Panc1 (cell line): ENCODE measurements around the gene KIF25. TPM values are rescaled to one million over a fixed set of nuclear protein-coding genes. Genes with fewer than 3 reads are reported as not detected.

Experiments used
- ATAC-seq: fragments of 200-7000 bp; cut with Tn5 transposase; 2 replicates; pipeline ENCODE4 v1.9.1; 2020; ENCODE audit warnings: mild to moderate bottlenecking, moderate library complexity
- BruUV-seq: library from RNA; stranded (reverse); fragments of 400-500 nt; replicated peaks from 2 replicates; lab custom pipeline; 2021; lab: Mats Ljungman, UMichigan
- CTCF ChIA-PET: fragments of 300-600 bp; sonication (Branson Sonifier 250); formaldehyde crosslinking; loops from one replicate; lab custom pipeline; 2022; ENCODE audit warnings: antibody characterized with exemption; lab: Charles Lee
- POLR2A ChIA-PET: fragments of 300-600 bp; sonication (Branson Sonifier 250); formaldehyde crosslinking; loops from one replicate; lab custom pipeline; 2022; ENCODE audit warnings: antibody characterized with exemption; lab: Charles Lee
- DNase-seq: peaks from one replicate; pipeline ENCODE4 v3.0.0-alpha.2; 2010; ENCODE audit warnings: low read depth, low spot score
- H3K27ac ChIP-seq: 2 replicates; pipeline ENCODE4 v1.5.1; 2011; ENCODE audit warnings: mild to moderate bottlenecking, low read length, inconsistent platforms
- H3K27me3 ChIP-seq: fragments of 200-500 bp; sonication (Bioruptor generic); 2 replicates; pipeline ENCODE4 v1.6.0; 2014; ENCODE audit warnings: low read length, inconsistent platforms; ENCODE audit not compliant: control insufficient read depth, insufficient read depth
- H3K36me3 ChIP-seq: fragments of 200-500 bp; sonication (Bioruptor generic); 2 replicates; pipeline ENCODE4 v1.5.1; 2014; ENCODE audit warnings: inconsistent platforms, mild to moderate bottlenecking, low read length, moderate library complexity; ENCODE audit not compliant: control insufficient read depth, insufficient read depth
- H3K4me1 ChIP-seq: 2 replicates; pipeline ENCODE4 v1.5.1; 2011; ENCODE audit warnings: inconsistent platforms, mild to moderate bottlenecking, low read length, moderate library complexity; ENCODE audit not compliant: control insufficient read depth, insufficient read depth
- H3K4me3 ChIP-seq, 2 experiments: 2 replicates each; pipeline ENCODE4 v1.5.1; 2011 to 2012; ENCODE audit warnings: low read depth in 2 of 2, low read length in 2 of 2, mild to moderate bottlenecking in 2 of 2, inconsistent platforms in 1 of 2, moderate library complexity in 1 of 2
- H3K9me3 ChIP-seq: fragments of 200-500 bp; sonication (Bioruptor generic); 2 replicates; pipeline ENCODE4 v1.5.1; 2014; ENCODE audit warnings: low read depth, mild to moderate bottlenecking, inconsistent platforms, low read length, moderate library complexity; ENCODE audit not compliant: control insufficient read depth, insufficient read depth
- POLR2AphosphoS5 ChIP-seq: IDR thresholded peaks from 2 replicates; pipeline ENCODE4 v1.6.1; 2012; ENCODE audit warnings: mild to moderate bottlenecking, low read depth, low read length, moderate library complexity
- SIN3A ChIP-seq: IDR thresholded peaks from 2 replicates; pipeline ENCODE4 v1.6.1; 2012; ENCODE audit warnings: low read depth, mild to moderate bottlenecking, low read length, moderate library complexity, borderline replicate concordance; ENCODE audit not compliant: insufficient read depth
- TCF7L2 ChIP-seq: IDR thresholded peaks from 2 replicates; pipeline ENCODE4 v1.6.1; 2011; ENCODE audit warnings: mild to moderate bottlenecking, low read depth, low read length, inconsistent platforms
- in situ Hi-C: cut with HindIII; loops from 2 replicates; pipeline ENCODE4 v1.10.0; 2016; ENCODE audit warnings: low sequenced_read_pairs, low pct_unique_long_range_greater_than_20kb
- intact Hi-C: fragments of 100-400 bp; cut with micrococcal nuclease; formaldehyde crosslinking; loops from one replicate; pipeline ENCODE4 v1.10.0; 2022; ENCODE audit not compliant: unreplicated experiment
- total RNA-seq: library from RNA; stranded (reverse); gene quantifications from one replicate; pipeline ENCODE4 v1.2.1, GENCODE V29; 2021; ENCODE audit not compliant: unreplicated experiment
- TF ChIP-seq, protein P1 (sequence below), 2 experiments: IDR thresholded peaks; 2 replicates each; pipeline ENCODE4 v1.6.1; 2011 to 2012; ENCODE audit warnings: low read depth in 2 of 2, control low read depth in 1 of 2, low read length in 1 of 2, mild to moderate bottlenecking in 1 of 2, moderate library complexity in 1 of 2; ENCODE audit not compliant: insufficient read depth in 1 of 2
- TF ChIP-seq, protein P2 (sequence below): fragments of 450-650 bp; IDR thresholded peaks from 2 replicates; pipeline ENCODE4 v1.5.1; 2017; ENCODE audit warnings: mild to moderate bottlenecking

Gene KIF25
- total RNA-seq, 1 experiment from 2014 or later, result 0.44 TPM

DNA sequence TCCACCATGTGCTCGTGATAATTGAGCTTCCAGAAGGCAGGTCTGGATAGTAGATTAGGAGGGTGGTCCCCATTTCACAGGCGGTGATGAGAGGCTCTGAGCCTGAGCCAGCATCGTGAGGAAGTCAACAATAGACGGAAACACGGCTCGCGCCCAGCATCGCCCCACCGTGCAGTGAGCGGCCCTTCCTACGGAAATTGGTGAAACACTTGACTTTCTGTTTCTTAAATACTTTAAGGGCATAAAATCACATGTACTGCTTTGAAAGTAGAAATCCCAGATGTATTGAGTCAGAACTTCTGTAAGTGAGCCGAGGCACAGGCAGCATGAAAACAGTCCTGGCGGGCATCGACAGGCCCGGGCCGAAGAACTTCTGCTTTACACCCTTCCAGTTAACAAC, 4.3 kb upstream of the KIF25 start:
- BruUV-seq, result no TSS peak
- ATAC-seq, result no peak
- CTCF ChIA-PET, result interaction anchor here (0.6 kb wide), 1 partner anchor 25 kb away, joined by 3 read pairs; no protein-coding TSS in a partner anchor
- H3K9me3 ChIP-seq, result peaks cover 3% of the 10 kb centered on the region; the same call in 1 of the 2 replicates
- intact Hi-C loops (no loop called here), in situ Hi-C loops (no loop called here)
- no peaks in the 10 kb centered on the region for H3K36me3 ChIP-seq
- TF ChIP-seq, protein P1, sequence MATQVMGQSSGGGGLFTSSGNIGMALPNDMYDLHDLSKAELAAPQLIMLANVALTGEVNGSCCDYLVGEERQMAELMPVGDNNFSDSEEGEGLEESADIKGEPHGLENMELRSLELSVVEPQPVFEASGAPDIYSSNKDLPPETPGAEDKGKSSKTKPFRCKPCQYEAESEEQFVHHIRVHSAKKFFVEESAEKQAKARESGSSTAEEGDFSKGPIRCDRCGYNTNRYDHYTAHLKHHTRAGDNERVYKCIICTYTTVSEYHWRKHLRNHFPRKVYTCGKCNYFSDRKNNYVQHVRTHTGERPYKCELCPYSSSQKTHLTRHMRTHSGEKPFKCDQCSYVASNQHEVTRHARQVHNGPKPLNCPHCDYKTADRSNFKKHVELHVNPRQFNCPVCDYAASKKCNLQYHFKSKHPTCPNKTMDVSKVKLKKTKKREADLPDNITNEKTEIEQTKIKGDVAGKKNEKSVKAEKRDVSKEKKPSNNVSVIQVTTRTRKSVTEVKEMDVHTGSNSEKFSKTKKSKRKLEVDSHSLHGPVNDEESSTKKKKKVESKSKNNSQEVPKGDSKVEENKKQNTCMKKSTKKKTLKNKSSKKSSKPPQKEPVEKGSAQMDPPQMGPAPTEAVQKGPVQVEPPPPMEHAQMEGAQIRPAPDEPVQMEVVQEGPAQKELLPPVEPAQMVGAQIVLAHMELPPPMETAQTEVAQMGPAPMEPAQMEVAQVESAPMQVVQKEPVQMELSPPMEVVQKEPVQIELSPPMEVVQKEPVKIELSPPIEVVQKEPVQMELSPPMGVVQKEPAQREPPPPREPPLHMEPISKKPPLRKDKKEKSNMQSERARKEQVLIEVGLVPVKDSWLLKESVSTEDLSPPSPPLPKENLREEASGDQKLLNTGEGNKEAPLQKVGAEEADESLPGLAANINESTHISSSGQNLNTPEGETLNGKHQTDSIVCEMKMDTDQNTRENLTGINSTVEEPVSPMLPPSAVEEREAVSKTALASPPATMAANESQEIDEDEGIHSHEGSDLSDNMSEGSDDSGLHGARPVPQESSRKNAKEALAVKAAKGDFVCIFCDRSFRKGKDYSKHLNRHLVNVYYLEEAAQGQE (IDR thresholded peaks at IDR 0.05; ENCODE audit: insufficient read depth in 1 of 2, low read depth in 2 of 2, low read length in 1 of 2), result no peak
- TF ChIP-seq SIN3A, result no peak
- POLR2A ChIA-PET, result no interaction called here
- no peak overlapping the region for H3K4me3 ChIP-seq
- H3K4me1 ChIP-seq, result peaks cover 18% of the 10 kb centered on the region
- H3K27ac ChIP-seq, result no peak overlapping the region
- no peaks in the 10 kb centered on the region for H3K27me3 ChIP-seq
- DNase-seq, result no peak

DNA sequence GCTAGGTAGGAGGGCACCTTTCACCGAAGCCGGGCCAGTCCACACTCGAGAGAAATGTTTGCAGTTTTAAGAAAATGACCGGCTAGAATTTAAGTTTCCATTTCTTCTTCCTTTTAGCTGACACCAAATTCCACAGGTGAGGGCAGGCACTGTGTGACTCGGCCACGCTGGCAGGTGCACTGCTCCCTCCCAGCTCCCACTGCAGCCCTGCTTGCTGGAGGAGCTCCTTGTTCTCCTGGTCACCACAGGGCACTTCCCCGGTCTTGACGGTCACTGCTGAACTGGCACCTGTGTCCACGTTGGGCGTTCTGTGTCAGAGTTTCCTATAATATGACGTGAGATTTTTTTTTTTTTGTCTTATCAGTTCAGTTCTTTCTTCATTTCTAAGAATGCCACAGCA, 3.6 kb upstream of the KIF25 start:
- DNase-seq, result no peak
- no peaks in the 10 kb centered on the region for H3K27me3 ChIP-seq
- H3K9me3 ChIP-seq, result peaks cover 3% of the 10 kb centered on the region; the same call in 1 of the 2 replicates
- intact Hi-C loops, result no loop called here
- no peaks in the 10 kb centered on the region for H3K36me3 ChIP-seq
- TF ChIP-seq TCF7L2 (no peak), POLR2AphosphoS5 (no peak), SIN3A (no peak)
- TF ChIP-seq, protein P1 (IDR thresholded peaks at IDR 0.05; ENCODE audit: insufficient read depth in 1 of 2, low read depth in 2 of 2, low read length in 1 of 2), result no peak
- TF ChIP-seq, protein P2, sequence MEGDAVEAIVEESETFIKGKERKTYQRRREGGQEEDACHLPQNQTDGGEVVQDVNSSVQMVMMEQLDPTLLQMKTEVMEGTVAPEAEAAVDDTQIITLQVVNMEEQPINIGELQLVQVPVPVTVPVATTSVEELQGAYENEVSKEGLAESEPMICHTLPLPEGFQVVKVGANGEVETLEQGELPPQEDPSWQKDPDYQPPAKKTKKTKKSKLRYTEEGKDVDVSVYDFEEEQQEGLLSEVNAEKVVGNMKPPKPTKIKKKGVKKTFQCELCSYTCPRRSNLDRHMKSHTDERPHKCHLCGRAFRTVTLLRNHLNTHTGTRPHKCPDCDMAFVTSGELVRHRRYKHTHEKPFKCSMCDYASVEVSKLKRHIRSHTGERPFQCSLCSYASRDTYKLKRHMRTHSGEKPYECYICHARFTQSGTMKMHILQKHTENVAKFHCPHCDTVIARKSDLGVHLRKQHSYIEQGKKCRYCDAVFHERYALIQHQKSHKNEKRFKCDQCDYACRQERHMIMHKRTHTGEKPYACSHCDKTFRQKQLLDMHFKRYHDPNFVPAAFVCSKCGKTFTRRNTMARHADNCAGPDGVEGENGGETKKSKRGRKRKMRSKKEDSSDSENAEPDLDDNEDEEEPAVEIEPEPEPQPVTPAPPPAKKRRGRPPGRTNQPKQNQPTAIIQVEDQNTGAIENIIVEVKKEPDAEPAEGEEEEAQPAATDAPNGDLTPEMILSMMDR, result no peak
- H3K27ac ChIP-seq, result no peak overlapping the region
- in situ Hi-C loops, result no loop called here
- BruUV-seq, result no TSS peak
- ATAC-seq, result no peak
- POLR2A ChIA-PET, result no interaction called here
- H3K4me1 ChIP-seq, result peaks cover 22% of the 10 kb centered on the region
- H3K4me3 ChIP-seq, result no peak overlapping the region
- CTCF ChIA-PET, result no interaction called here
